Hepatocyte (in vitro differentiated cells): Measurements from ENCODE around the gene PAN3.
"Not testable (repeated sequence)": the region's sequence is repeated elsewhere in the genome, so short reads cannot be mapped to it uniquely, and the experiment has no call there.

ENCODE experiments used
- EZH2phosphoT487 ChIP-seq: fragments of 200-600 bp; sonication (generic); IDR thresholded peaks from one replicate; pipeline ENCODE4 v1.6.1; 2018; ENCODE audit warnings: antibody characterized with exemption, mild to moderate bottlenecking, low read depth, moderate library complexity; ENCODE audit not compliant: unreplicated experiment, severe bottlenecking
- TF ChIP-seq, protein P1 (sequence below): fragments of 200-600 bp; sonication (generic); IDR thresholded peaks from 2 replicates; pipeline ENCODE4 v1.5.1; 2016; ENCODE audit warnings: antibody characterized with exemption, mild to moderate bottlenecking; ENCODE audit not compliant: poor library complexity

GRCh38 chr13:28141542-28141941 lies 3.2 kb downstream of the PAN3 start:
- TF ChIP-seq, protein P1, sequence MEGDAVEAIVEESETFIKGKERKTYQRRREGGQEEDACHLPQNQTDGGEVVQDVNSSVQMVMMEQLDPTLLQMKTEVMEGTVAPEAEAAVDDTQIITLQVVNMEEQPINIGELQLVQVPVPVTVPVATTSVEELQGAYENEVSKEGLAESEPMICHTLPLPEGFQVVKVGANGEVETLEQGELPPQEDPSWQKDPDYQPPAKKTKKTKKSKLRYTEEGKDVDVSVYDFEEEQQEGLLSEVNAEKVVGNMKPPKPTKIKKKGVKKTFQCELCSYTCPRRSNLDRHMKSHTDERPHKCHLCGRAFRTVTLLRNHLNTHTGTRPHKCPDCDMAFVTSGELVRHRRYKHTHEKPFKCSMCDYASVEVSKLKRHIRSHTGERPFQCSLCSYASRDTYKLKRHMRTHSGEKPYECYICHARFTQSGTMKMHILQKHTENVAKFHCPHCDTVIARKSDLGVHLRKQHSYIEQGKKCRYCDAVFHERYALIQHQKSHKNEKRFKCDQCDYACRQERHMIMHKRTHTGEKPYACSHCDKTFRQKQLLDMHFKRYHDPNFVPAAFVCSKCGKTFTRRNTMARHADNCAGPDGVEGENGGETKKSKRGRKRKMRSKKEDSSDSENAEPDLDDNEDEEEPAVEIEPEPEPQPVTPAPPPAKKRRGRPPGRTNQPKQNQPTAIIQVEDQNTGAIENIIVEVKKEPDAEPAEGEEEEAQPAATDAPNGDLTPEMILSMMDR = not testable (repeated sequence)
- not testable (repeated sequence) for TF ChIP-seq EZH2phosphoT487
